Measurements from ENCODE around the gene MSANTD1.
"Not testable (repeated sequence)": the region's sequence is repeated elsewhere in the genome, so short reads cannot be mapped to it uniquely, and the experiment has no call there.

- TF ChIP-seq CTCF, POLR2A (IDR thresholded peaks at IDR 0.05): not testable (repeated sequence)
Observed at GRCh38 chr4:3300882-3301281, 51.9 kb downstream of the MSANTD1 start.
